SK-N-SH (cell line): ENCODE measurements around the gene CYP3A5. TPM values are rescaled to one million over a fixed set of nuclear protein-coding genes. Genes with fewer than 3 reads are reported as not detected.

Source experiments
- CTCF ChIA-PET: fragments of 300-600, 350-600 bp; formaldehyde crosslinking; extraction: SDS; loops from one replicate; lab custom pipeline; 2021; lab: Yijun Ruan, JAX
- POLR2A ChIA-PET: fragments of 350-600 bp; sonication (Branson Sonifier 250); formaldehyde crosslinking; extraction: SDS; loops from one replicate; lab custom pipeline; 2020; ENCODE audit warnings: antibody characterized with exemption, inconsistent platforms; lab: Yijun Ruan, JAX
- DNase-seq: peaks from one replicate; pipeline ENCODE4 v3.0.0; 2012
- H2AFZ ChIP-seq: fragments of 200-600 bp; sonication (generic); 2 replicates; pipeline ENCODE4 v1.8.1; 2016; ENCODE audit warnings: antibody characterized with exemption, mild to moderate bottlenecking, low read depth
- H3F3A ChIP-seq: fragments of 200-600 bp; sonication (generic); replicated peaks from 2 replicates; pipeline ENCODE3; 2016; ENCODE audit warnings: antibody characterized with exemption, mild to moderate bottlenecking; ENCODE audit not compliant: insufficient read depth
- H3K27ac ChIP-seq, 2 experiments: fragments of 200-500 bp in 1 of 2; fragments of 200-600 bp in 1 of 2; sonication (Bioruptor generic) in 1 of 2; sonication (generic), shearing (Covaris generic) in 1 of 2; 2 replicates each; pipeline versions ENCODE4 v1.5.1 to v1.6.1; 2014 to 2016; ENCODE audit warnings: low read depth in 2 of 2, inconsistent platforms in 1 of 2, low read length in 1 of 2, mild to moderate bottlenecking in 1 of 2, mixed read lengths in 1 of 2
- H3K27me3 ChIP-seq: fragments of 200-600 bp; sonication (generic), shearing (Covaris generic); 2 replicates; pipeline ENCODE4 v1.6.1; 2016; ENCODE audit warnings: mixed run types; ENCODE audit not compliant: insufficient read depth
- H3K36me3 ChIP-seq, 2 experiments: fragments of 200-500 bp in 1 of 2; fragments of 200-600 bp in 1 of 2; sonication (Bioruptor generic) in 1 of 2; sonication (generic) in 1 of 2; replicated peaks in 1 of 2; 2 replicates each; pipeline versions ENCODE3 to v1.5.1; 2014 to 2016; ENCODE audit warnings: low read length in 1 of 2, mild to moderate bottlenecking in 1 of 2; ENCODE audit not compliant: insufficient read depth in 2 of 2, control insufficient read depth in 1 of 2
- H3K4me1 ChIP-seq, 2 experiments: fragments of 200-500 bp in 1 of 2; fragments of 200-600 bp in 1 of 2; sonication (Bioruptor generic) in 1 of 2; sonication (generic), shearing (Covaris generic) in 1 of 2; 2 replicates each; pipeline versions ENCODE4 v1.5.1 to v1.6.1; 2014 to 2016; ENCODE audit warnings: low read depth in 1 of 2, low read length in 1 of 2, mixed run types in 1 of 2; ENCODE audit not compliant: insufficient read depth in 2 of 2, control insufficient read depth in 1 of 2
- H3K4me2 ChIP-seq: fragments of 200-600 bp; sonication (generic), shearing (Covaris generic); 2 replicates; pipeline ENCODE4 v1.6.1; 2017; ENCODE audit warnings: mixed run types
- H3K4me3 ChIP-seq, 2 experiments: fragments of 200-500 bp in 1 of 2; fragments of 200-600 bp in 1 of 2; sonication (Bioruptor generic) in 1 of 2; sonication (generic), shearing (Covaris generic) in 1 of 2; 2 replicates each; pipeline versions ENCODE4 v1.5.1 to v1.8.1; 2014 to 2016; ENCODE audit warnings: low read depth in 2 of 2, inconsistent platforms in 1 of 2, low read length in 1 of 2, mild to moderate bottlenecking in 1 of 2, mixed read lengths in 1 of 2, moderate library complexity in 1 of 2
- H3K79me2 ChIP-seq: fragments of 200-600 bp; sonication (generic); 2 replicates; pipeline ENCODE4 v1.8.1; 2017; ENCODE audit warnings: mild to moderate bottlenecking; ENCODE audit not compliant: insufficient read depth
- H3K9ac ChIP-seq: fragments of 200-600 bp; sonication (generic); 2 replicates; pipeline ENCODE4 v1.6.1; 2017; ENCODE audit warnings: mixed run types
- H3K9me2 ChIP-seq: fragments of 200-600 bp; sonication (generic); 2 replicates; pipeline ENCODE4 v1.6.1; 2017; ENCODE audit warnings: mixed run types
- H3K9me3 ChIP-seq: fragments of 200-600 bp; sonication (generic); 2 replicates; pipeline ENCODE4 v1.6.1; 2017; ENCODE audit warnings: mixed run types, mild to moderate bottlenecking, moderate library complexity
- H4K20me1 ChIP-seq: fragments of 200-600 bp; sonication (generic); 2 replicates; pipeline ENCODE4 v1.6.1; 2017; ENCODE audit warnings: mild to moderate bottlenecking, mixed run types; ENCODE audit not compliant: insufficient read depth
- ELF1 ChIP-seq: IDR thresholded peaks from 2 replicates; pipeline ENCODE4 v1.4.0; 2012
- EP300 ChIP-seq, 2 experiments: IDR thresholded peaks; 2 replicates each; pipeline versions ENCODE4 v1.4.0 to v1.6.1; 2012; ENCODE audit warnings: borderline replicate concordance in 1 of 2, low read depth in 1 of 2, low read length in 1 of 2
- EZH2phosphoT487 ChIP-seq: fragments of 200-600 bp; sonication (generic); IDR thresholded peaks from 2 replicates; pipeline ENCODE4 v1.6.1; 2017; ENCODE audit warnings: low read depth, mixed run types, mild to moderate bottlenecking, antibody characterized with exemption, moderate library complexity, borderline replicate concordance
- FOSL2 ChIP-seq: IDR thresholded peaks from 2 replicates; pipeline ENCODE4 v1.4.0; 2012; ENCODE audit warnings: low read depth, mild to moderate bottlenecking, moderate library complexity, borderline replicate concordance
- FOXJ3 ChIP-seq: sonication (generic); formaldehyde crosslinking; IDR thresholded peaks from 2 replicates; pipeline ENCODE4 v1.5.1; 2020; ENCODE audit warnings: mild to moderate bottlenecking, missing genetic modification reagents
- FOXM1 ChIP-seq: IDR thresholded peaks from 2 replicates; pipeline ENCODE4 v1.4.0; 2012; ENCODE audit warnings: low read depth, mild to moderate bottlenecking
- GATA2 ChIP-seq: sonication (generic); formaldehyde crosslinking; IDR thresholded peaks from 2 replicates; pipeline ENCODE4 v1.5.0; 2020; ENCODE audit warnings: mild to moderate bottlenecking, missing genetic modification reagents
- MXI1 ChIP-seq: IDR thresholded peaks from 2 replicates; pipeline ENCODE4 v1.6.1; 2012; ENCODE audit warnings: mild to moderate bottlenecking, low read depth, low read length, improper control_type of control experiment
- NFIC ChIP-seq: IDR thresholded peaks from 2 replicates; pipeline ENCODE4 v1.4.0; 2012; ENCODE audit warnings: borderline replicate concordance
- NRF1 ChIP-seq: IDR thresholded peaks from 2 replicates; pipeline ENCODE4 v1.6.1; 2012; ENCODE audit warnings: low read depth, mild to moderate bottlenecking, low read length
- POLR2AphosphoS5 ChIP-seq: IDR thresholded peaks from 2 replicates; pipeline ENCODE4 v1.6.1; 2012; ENCODE audit warnings: low read depth, low read length
- RAD21 ChIP-seq: IDR thresholded peaks from 2 replicates; pipeline ENCODE4 v1.6.1; 2012; ENCODE audit warnings: mild to moderate bottlenecking, low read length
- RFX5 ChIP-seq: IDR thresholded peaks from 2 replicates; pipeline ENCODE4 v1.6.1; 2012; ENCODE audit warnings: mild to moderate bottlenecking, improper control_type of control experiment, low read length
- SIN3A ChIP-seq: IDR thresholded peaks from 2 replicates; pipeline ENCODE4 v1.6.1; 2012; ENCODE audit warnings: low read depth, mild to moderate bottlenecking, low read length, moderate library complexity, borderline replicate concordance
- TAF1 ChIP-seq: IDR thresholded peaks from 2 replicates; pipeline ENCODE4 v1.6.1; 2012; ENCODE audit warnings: low read depth, mild to moderate bottlenecking, low read length, moderate library complexity, borderline replicate concordance
- TEAD4 ChIP-seq: IDR thresholded peaks from 2 replicates; pipeline ENCODE4 v1.4.0; 2012; ENCODE audit warnings: mild to moderate bottlenecking, borderline replicate concordance; ENCODE audit not compliant: insufficient read depth
- USF1 ChIP-seq: IDR thresholded peaks from 2 replicates; pipeline ENCODE4 v1.4.0; 2012; ENCODE audit warnings: low read depth, borderline replicate concordance
- USF2 ChIP-seq: fragments of 150-350 bp; IDR thresholded peaks from 2 replicates; pipeline ENCODE4 v1.6.1; 2017; ENCODE audit warnings: antibody characterized with exemption, low read length, low read depth, borderline replicate concordance
- YY1 ChIP-seq: IDR thresholded peaks from 2 replicates; pipeline ENCODE4 v1.4.0; 2012; ENCODE audit warnings: low read depth, mild to moderate bottlenecking
- WGBS: methylation state at CpG from one replicate; pipeline ENCODE4 v1.1.6; 2017; ENCODE audit warnings: low lambda C conversion rate; 5-methylcytosine and 5-hydroxymethylcytosine counted together
- polyA plus RNA-seq, 3 experiments: library from polyadenylated mRNA; depleted of rRNA; stranded (reverse); fragments of >200 nt; gene quantifications; 2 replicates each; pipeline ENCODE4 v1.2.3, GENCODE V29; 2012

Gene CYP3A5
- polyA plus RNA-seq, 1 of the 3 experiments (the other 2 are of a cell fraction), result 0.25 TPM

GRCh38 chr7:99618726-99619125 lies 61.1 kb downstream of the CYP3A5 start:
- no peak for DNase-seq
- Histone ChIP-seq H3F3A (peaks cover 27% of the 10 kb centered on the region), H3K4me2 (peak overlapping the region; percentile 85; the same call in 1 of the 2 replicates), H3K27ac (peak overlapping the region in 1 of 2 experiments; percentile 38; a peak in 2 of 4 replicates), H4K20me1 (no peaks in the 10 kb centered on the region), H3K4me3 (no peak overlapping the region), H3K4me1 (peaks cover 7 to 8% of the 10 kb centered on the region in 2 experiments; a peak in 3 of 4 replicates), H3K27me3 (no peaks in the 10 kb centered on the region), H2AFZ (no peak overlapping the region), H3K9ac (no peak overlapping the region), H3K79me2 (peaks cover 40% of the 10 kb centered on the region), H3K9me2 (no peaks in the 10 kb centered on the region), H3K9me3 (no peaks in the 10 kb centered on the region), H3K36me3 (peaks cover 48 to 52% of the 10 kb centered on the region in 2 experiments)
- 29% methylated on average over 3 of the region's 3 CpGs for WGBS
- no peak for TF ChIP-seq SIN3A
- TF ChIP-seq FOSL2, result peak; percentile 47; the same call in 1 of the 2 replicates
- ChIA-PET POLR2A (no interaction called here), CTCF (interaction anchor here (1.4 kb wide), 1 partner anchor 295 kb away, joined by 3 read pairs; no protein-coding TSS in a partner anchor)

- Histone ChIP-seq H3K79me2 (peaks cover 36% of the 10 kb centered on the region), H3K4me1 (peaks cover 7 to 8% of the 10 kb centered on the region in 2 experiments; a peak in 3 of 4 replicates), H3K9ac (peak overlapping the region; percentile 91), H3K4me2 (peak overlapping the region; percentile 85), H3K4me3 (peak overlapping the region; percentile 84 to 98), H3K27me3 (no peaks in the 10 kb centered on the region), H3F3A (peaks cover 27% of the 10 kb centered on the region), H3K9me2 (no peaks in the 10 kb centered on the region), H3K27ac (peak overlapping the region; percentile 62 to 91; a peak in 2 of 4 replicates), H3K36me3 (peaks cover 36 to 37% of the 10 kb centered on the region in 2 experiments), H2AFZ (peak overlapping the region; percentile 99), H4K20me1 (no peaks in the 10 kb centered on the region), H3K9me3 (no peaks in the 10 kb centered on the region)
- ChIA-PET CTCF (interaction anchor here (0.6 to 3.3 kb wide), 19 partner anchors 10 to 376 kb away, joined by 3 to 28 read pairs (median 4); partner anchors contain the start of genes CYP3A5, ZKSCAN5 and ZNF655), POLR2A (interaction anchor here (0.6 to 3.0 kb wide), 9 partner anchors 12 to 398 kb away, joined by 3 to 18 read pairs (median 10); partner anchors contain the start of genes FAM200A, ZKSCAN1, ZKSCAN5 and ZNF394)
- no peak for DNase-seq
- TF ChIP-seq USF2 (no peak), TEAD4 (no peak), FOSL2 (no peak), EP300 (IDR thresholded peaks at IDR 0.05; ENCODE audit: borderline replicate concordance in 1 of 2, low read depth in 1 of 2, low read length in 1 of 2) (no peak), FOXM1 (no peak), TAF1 (no peak), YY1 (no peak), USF1 (no peak), SIN3A (no peak), FOXJ3 (no peak), MXI1 (no peak), NFIC (no peak), EZH2phosphoT487 (no peak), ELF1 (no peak), NRF1 (no peak), POLR2AphosphoS5 (no peak), GATA2 (no peak), RFX5 (no peak), RAD21 (no peak)
- 4% methylated on average over 22 of the region's 22 CpGs for WGBS
Measured at GRCh38 chr7:99617192-99617781, 62.5 kb downstream of the CYP3A5 start.
